Measurements from ENCODE around the gene TDRD7.

TDRD7 gene

DNA sequence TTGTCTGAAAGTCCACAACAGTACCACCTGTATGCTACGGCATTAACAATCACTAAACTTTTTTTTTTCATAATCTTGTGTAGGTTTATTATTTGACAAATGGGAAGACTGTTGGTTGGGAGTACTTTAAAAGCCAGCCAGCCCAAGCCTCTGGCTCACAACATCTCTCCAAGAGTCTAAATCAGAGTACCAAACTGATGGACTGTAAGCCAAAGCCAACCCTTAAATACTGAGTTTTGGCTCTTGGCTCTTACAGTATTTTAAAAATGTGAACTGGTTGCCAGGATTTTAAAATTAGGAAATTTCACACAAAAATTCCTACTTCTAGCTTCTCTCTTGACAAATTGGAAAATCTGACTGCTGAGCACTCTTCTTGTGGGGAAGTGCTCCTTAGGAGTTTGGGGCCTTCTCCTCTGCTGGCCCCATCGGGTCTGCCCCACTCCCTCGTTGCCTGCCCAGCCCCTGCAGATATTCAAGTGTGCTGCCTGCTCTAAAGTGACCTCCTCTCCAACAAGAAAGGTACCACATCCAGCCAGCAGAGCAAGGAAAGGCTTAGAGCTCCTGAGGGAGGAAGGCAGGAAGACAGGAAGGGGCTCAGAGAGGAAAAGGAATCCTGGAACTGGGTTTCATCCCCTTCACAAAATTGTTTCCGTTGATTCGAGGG, 67.7 kb downstream of the TDRD7 start:
- no peaks in the 10 kb centered on the region for H3K9me2 ChIP-seq (ENCODE audit: low read depth, low read length)
- no peaks in the 10 kb centered on the region for H3K79me2 ChIP-seq (ENCODE audit: insufficient read depth, low read length)
- no peaks in the 10 kb centered on the region for H3K9me3 ChIP-seq (ENCODE audit: low read length)
- no peak overlapping the region for H2AFZ ChIP-seq (ENCODE audit: low read length)
- H3K4me1 ChIP-seq (ENCODE audit: insufficient read depth, low read length, severe bottlenecking): no peaks in the 10 kb centered on the region
- no peaks in the 10 kb centered on the region for H3F3A ChIP-seq (ENCODE audit: insufficient read depth, low read length)
- no peak for TF ChIP-seq EZH2 (IDR thresholded peaks at IDR 0.05; ENCODE audit: borderline replicate concordance, low read length)
- TF ChIP-seq, protein P1, sequence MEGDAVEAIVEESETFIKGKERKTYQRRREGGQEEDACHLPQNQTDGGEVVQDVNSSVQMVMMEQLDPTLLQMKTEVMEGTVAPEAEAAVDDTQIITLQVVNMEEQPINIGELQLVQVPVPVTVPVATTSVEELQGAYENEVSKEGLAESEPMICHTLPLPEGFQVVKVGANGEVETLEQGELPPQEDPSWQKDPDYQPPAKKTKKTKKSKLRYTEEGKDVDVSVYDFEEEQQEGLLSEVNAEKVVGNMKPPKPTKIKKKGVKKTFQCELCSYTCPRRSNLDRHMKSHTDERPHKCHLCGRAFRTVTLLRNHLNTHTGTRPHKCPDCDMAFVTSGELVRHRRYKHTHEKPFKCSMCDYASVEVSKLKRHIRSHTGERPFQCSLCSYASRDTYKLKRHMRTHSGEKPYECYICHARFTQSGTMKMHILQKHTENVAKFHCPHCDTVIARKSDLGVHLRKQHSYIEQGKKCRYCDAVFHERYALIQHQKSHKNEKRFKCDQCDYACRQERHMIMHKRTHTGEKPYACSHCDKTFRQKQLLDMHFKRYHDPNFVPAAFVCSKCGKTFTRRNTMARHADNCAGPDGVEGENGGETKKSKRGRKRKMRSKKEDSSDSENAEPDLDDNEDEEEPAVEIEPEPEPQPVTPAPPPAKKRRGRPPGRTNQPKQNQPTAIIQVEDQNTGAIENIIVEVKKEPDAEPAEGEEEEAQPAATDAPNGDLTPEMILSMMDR (IDR thresholded peaks at IDR 0.05; ENCODE audit: low read length): no peak
- H3K27me3 ChIP-seq (ENCODE audit: insufficient read depth, low read length): no peaks in the 10 kb centered on the region
- H3K36me3 ChIP-seq (ENCODE audit: insufficient read depth, low read length): peaks cover 5% of the 10 kb centered on the region; the same call in 1 of the 2 replicates
- no peaks in the 10 kb centered on the region for H4K20me1 ChIP-seq (ENCODE audit: insufficient read depth, low read length)
- no peak overlapping the region for H3K27ac ChIP-seq (ENCODE audit: low read depth, low read length, poor library complexity, severe bottlenecking)
- H3K4me2 ChIP-seq (ENCODE audit: low read length): no peak overlapping the region
- H3K4me3 ChIP-seq (ENCODE audit: low read depth, low read length, poor library complexity, severe bottlenecking): no peak overlapping the region
- H3K9ac ChIP-seq (ENCODE audit: low read length): no peak overlapping the region

DNA sequence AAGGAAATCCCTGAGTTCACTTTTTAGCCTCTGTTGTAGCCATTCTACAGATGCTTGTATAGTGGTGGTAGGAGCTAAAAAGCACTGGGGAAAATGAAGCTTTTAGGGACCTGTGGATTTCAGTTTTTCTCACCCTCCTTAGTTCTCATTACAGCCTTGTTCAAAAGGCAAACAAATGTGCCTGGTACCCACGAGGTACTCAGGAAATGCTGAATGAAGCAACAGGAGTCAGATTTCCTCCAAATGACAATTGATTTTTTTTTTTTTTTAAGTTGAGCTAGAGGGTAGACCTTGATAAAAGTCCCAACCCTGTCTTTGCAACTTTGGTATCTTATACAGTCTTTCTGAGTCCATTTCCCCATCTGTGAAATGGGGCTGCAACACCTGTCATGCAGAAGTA, 68.3 kb downstream of the TDRD7 start:
- Histone ChIP-seq H3K9me2 (ENCODE audit: low read depth, low read length) (no peaks in the 10 kb centered on the region), H3K4me1 (ENCODE audit: insufficient read depth, low read length, severe bottlenecking) (no peaks in the 10 kb centered on the region), H3K4me3 (ENCODE audit: low read depth, low read length, poor library complexity, severe bottlenecking) (no peak overlapping the region), H3K9me3 (ENCODE audit: low read length) (no peaks in the 10 kb centered on the region), H3K27me3 (ENCODE audit: insufficient read depth, low read length) (no peaks in the 10 kb centered on the region), H3K27ac (ENCODE audit: low read depth, low read length, poor library complexity, severe bottlenecking) (no peak overlapping the region), H3K79me2 (ENCODE audit: insufficient read depth, low read length) (no peaks in the 10 kb centered on the region), H3K9ac (ENCODE audit: low read length) (no peak overlapping the region), H2AFZ (ENCODE audit: low read length) (no peak overlapping the region), H4K20me1 (ENCODE audit: insufficient read depth, low read length) (no peaks in the 10 kb centered on the region), H3K4me2 (ENCODE audit: low read length) (no peak overlapping the region), H3K36me3 (ENCODE audit: insufficient read depth, low read length) (peaks cover 5% of the 10 kb centered on the region; the same call in 1 of the 2 replicates), H3F3A (ENCODE audit: insufficient read depth, low read length) (no peaks in the 10 kb centered on the region)
- TF ChIP-seq, protein P1 (IDR thresholded peaks at IDR 0.05; ENCODE audit: low read length): no peak
- TF ChIP-seq EZH2 (IDR thresholded peaks at IDR 0.05; ENCODE audit: borderline replicate concordance, low read length): no peak

DNA sequence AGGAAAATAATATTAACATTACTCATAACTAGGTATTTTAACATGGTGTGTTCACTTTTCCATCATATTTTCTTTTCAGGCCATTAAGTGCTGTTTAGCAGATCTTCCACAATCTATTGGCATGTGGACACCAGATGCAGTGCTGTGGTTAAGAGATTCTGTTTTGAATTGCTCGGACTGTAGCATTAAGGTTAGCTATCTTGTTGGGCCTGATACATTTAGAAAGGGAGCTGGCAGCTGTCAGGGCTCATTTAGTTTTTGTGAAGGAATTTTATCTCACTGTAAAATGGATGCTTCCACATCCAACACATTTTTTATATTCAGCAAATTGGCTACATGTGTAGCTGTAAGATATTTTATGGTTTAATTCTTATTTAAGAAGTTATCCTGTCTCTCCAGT, 68.9 kb downstream of the TDRD7 start:
- no peak overlapping the region for H3K27ac ChIP-seq (ENCODE audit: low read depth, low read length, poor library complexity, severe bottlenecking)
- TF ChIP-seq, protein P1 (IDR thresholded peaks at IDR 0.05; ENCODE audit: low read length): no peak
- TF ChIP-seq EZH2 (IDR thresholded peaks at IDR 0.05; ENCODE audit: borderline replicate concordance, low read length): no peak

More for the DNA sequence above, 68.9 kb downstream of the TDRD7 start:
- no peaks in the 10 kb centered on the region for H3K9me3 ChIP-seq (ENCODE audit: low read length)
- peaks cover 5% of the 10 kb centered on the region; the same call in 1 of the 2 replicates for H3K36me3 ChIP-seq (ENCODE audit: insufficient read depth, low read length)
- no peak overlapping the region for H3K4me2 ChIP-seq (ENCODE audit: low read length)
- H3K4me1 ChIP-seq (ENCODE audit: insufficient read depth, low read length, severe bottlenecking): no peaks in the 10 kb centered on the region
- no peak overlapping the region for H3K9ac ChIP-seq (ENCODE audit: low read length)
- H3K4me3 ChIP-seq (ENCODE audit: low read depth, low read length, poor library complexity, severe bottlenecking): no peak overlapping the region
- no peaks in the 10 kb centered on the region for H3F3A ChIP-seq (ENCODE audit: insufficient read depth, low read length)
- H3K9me2 ChIP-seq (ENCODE audit: low read depth, low read length): no peaks in the 10 kb centered on the region
- no peaks in the 10 kb centered on the region for H3K27me3 ChIP-seq (ENCODE audit: insufficient read depth, low read length)
- H4K20me1 ChIP-seq (ENCODE audit: insufficient read depth, low read length): no peaks in the 10 kb centered on the region
- H3K79me2 ChIP-seq (ENCODE audit: insufficient read depth, low read length): no peaks in the 10 kb centered on the region
- H2AFZ ChIP-seq (ENCODE audit: low read length): no peak overlapping the region

Data from OCI-LY1 (cell line).